ELR (cell line): ENCODE measurements around the gene FKBP1A.

Source experiments
- DNase-seq: peaks from one replicate; pipeline ENCODE4 v3.0.0-alpha.2; 2015; ENCODE audit warnings: low read depth

The FKBP1A gene

GRCh38 chr20:1319051-1319450 lies 73.8 kb downstream of the FKBP1A start:
- peak; percentile 54 for DNase-seq
